Measurements from ENCODE around the gene FOXD4.
"Not testable (repeated sequence)": the region's sequence is repeated elsewhere in the genome, so short reads cannot be mapped to it uniquely, and the experiment has no call there.

DNA sequence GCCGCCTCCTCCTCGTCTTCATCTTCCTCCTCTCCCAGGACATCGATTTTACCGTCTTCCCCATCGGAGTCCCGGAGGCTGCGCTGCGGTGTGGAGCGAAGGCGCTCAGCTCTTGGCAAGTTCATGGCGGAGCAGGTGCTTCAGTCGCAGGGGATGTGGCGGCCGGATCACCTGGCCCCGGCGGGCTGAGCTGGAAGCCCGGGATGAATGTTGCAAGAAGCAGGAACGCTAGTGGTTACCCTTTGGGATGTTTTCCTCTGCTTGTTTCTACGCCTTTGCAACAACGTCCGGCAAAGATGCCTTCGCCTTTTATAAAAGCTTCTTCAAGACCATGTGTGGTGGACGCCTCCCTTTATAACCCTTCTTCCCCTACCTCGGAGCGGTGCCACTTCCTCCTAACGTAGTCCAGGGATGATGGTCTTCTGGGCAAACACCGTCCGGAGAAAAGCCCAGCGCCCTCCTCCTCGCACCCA, at the start of gene FOXD4:
- TF ChIP-seq, protein P1, sequence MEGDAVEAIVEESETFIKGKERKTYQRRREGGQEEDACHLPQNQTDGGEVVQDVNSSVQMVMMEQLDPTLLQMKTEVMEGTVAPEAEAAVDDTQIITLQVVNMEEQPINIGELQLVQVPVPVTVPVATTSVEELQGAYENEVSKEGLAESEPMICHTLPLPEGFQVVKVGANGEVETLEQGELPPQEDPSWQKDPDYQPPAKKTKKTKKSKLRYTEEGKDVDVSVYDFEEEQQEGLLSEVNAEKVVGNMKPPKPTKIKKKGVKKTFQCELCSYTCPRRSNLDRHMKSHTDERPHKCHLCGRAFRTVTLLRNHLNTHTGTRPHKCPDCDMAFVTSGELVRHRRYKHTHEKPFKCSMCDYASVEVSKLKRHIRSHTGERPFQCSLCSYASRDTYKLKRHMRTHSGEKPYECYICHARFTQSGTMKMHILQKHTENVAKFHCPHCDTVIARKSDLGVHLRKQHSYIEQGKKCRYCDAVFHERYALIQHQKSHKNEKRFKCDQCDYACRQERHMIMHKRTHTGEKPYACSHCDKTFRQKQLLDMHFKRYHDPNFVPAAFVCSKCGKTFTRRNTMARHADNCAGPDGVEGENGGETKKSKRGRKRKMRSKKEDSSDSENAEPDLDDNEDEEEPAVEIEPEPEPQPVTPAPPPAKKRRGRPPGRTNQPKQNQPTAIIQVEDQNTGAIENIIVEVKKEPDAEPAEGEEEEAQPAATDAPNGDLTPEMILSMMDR (IDR thresholded peaks at IDR 0.05; ENCODE audit: low read depth, low read length): not testable (repeated sequence)
- TF ChIP-seq EZH2phosphoT487 (IDR thresholded peaks at IDR 0.05; ENCODE audit: low read depth): not testable (repeated sequence)
